IMR-90 (cell line): ENCODE results near the gene CNIH1.

Experiments
- BHLHE40 ChIP-seq: fragments of 150-350 bp; IDR thresholded peaks from 2 replicates; pipeline ENCODE4 v1.6.1; 2016; ENCODE audit warnings: mild to moderate bottlenecking, low read depth, low read length
- MXI1 ChIP-seq: IDR thresholded peaks from 2 replicates; pipeline ENCODE4 v1.6.1; 2012; ENCODE audit warnings: low read depth, mild to moderate bottlenecking, low read length, moderate library complexity, borderline replicate concordance
- POLR2A ChIP-seq: IDR thresholded peaks from 2 replicates; pipeline ENCODE4 v1.6.1; 2012; ENCODE audit warnings: mild to moderate bottlenecking, low read depth, low read length
- RAD21 ChIP-seq: IDR thresholded peaks from 2 replicates; pipeline ENCODE4 v1.6.1; 2012; ENCODE audit warnings: low read length, improper control_type of control experiment
- RFX5 ChIP-seq: IDR thresholded peaks from 2 replicates; pipeline ENCODE4 v1.8.0; 2012; ENCODE audit warnings: low read depth, mild to moderate bottlenecking, low read length, moderate library complexity
- SMC3 ChIP-seq: fragments of 150-350 bp; IDR thresholded peaks from 2 replicates; pipeline ENCODE4 v1.6.1; 2016; ENCODE audit warnings: low read depth, mild to moderate bottlenecking, antibody characterized with exemption, low read length, moderate library complexity
- TF ChIP-seq, protein P1 (sequence below): fragments of 150-350 bp; IDR thresholded peaks from 2 replicates; pipeline ENCODE4 v1.6.1; 2017; ENCODE audit warnings: mild to moderate bottlenecking, antibody characterized with exemption, low read length, low read depth
- TF ChIP-seq, protein P2 (sequence below): conservative IDR thresholded peaks from 2 replicates; pipeline ENCODE4 v1.5.1; 2012; ENCODE audit warnings: mild to moderate bottlenecking, low read depth, low read length, improper control_type of control experiment
- TF ChIP-seq, protein P3 (sequence below): fragments of 150-350 bp; IDR thresholded peaks from 2 replicates; pipeline ENCODE4 v1.6.1; 2016; ENCODE audit warnings: low read depth, mild to moderate bottlenecking, low read length, moderate library complexity, borderline replicate concordance

DNA sequence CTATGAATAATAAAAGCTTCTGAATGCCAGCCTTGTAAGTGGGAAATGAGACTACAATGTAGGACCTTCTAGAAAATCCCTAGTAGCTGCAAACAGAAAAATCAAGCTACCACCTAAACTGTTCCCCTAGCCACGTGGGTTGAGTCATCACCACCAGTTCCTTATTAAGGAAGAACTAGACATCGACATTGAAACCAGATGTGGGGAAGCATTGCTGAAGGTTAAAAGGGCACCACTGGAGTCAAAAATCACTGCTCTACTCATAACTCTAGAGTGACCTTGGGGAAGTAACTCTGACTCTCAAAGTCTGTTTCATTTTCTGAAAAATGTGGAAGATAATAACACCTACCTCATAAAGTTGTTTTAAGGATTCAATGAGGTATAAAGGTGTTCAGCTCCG, 9.4 kb upstream of the CNIH1 start:
- TF ChIP-seq, protein P1, sequence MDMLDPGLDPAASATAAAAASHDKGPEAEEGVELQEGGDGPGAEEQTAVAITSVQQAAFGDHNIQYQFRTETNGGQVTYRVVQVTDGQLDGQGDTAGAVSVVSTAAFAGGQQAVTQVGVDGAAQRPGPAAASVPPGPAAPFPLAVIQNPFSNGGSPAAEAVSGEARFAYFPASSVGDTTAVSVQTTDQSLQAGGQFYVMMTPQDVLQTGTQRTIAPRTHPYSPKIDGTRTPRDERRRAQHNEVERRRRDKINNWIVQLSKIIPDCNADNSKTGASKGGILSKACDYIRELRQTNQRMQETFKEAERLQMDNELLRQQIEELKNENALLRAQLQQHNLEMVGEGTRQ, result no peak
- TF ChIP-seq, protein P2, sequence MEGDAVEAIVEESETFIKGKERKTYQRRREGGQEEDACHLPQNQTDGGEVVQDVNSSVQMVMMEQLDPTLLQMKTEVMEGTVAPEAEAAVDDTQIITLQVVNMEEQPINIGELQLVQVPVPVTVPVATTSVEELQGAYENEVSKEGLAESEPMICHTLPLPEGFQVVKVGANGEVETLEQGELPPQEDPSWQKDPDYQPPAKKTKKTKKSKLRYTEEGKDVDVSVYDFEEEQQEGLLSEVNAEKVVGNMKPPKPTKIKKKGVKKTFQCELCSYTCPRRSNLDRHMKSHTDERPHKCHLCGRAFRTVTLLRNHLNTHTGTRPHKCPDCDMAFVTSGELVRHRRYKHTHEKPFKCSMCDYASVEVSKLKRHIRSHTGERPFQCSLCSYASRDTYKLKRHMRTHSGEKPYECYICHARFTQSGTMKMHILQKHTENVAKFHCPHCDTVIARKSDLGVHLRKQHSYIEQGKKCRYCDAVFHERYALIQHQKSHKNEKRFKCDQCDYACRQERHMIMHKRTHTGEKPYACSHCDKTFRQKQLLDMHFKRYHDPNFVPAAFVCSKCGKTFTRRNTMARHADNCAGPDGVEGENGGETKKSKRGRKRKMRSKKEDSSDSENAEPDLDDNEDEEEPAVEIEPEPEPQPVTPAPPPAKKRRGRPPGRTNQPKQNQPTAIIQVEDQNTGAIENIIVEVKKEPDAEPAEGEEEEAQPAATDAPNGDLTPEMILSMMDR, result no peak
- TF ChIP-seq, protein P3, sequence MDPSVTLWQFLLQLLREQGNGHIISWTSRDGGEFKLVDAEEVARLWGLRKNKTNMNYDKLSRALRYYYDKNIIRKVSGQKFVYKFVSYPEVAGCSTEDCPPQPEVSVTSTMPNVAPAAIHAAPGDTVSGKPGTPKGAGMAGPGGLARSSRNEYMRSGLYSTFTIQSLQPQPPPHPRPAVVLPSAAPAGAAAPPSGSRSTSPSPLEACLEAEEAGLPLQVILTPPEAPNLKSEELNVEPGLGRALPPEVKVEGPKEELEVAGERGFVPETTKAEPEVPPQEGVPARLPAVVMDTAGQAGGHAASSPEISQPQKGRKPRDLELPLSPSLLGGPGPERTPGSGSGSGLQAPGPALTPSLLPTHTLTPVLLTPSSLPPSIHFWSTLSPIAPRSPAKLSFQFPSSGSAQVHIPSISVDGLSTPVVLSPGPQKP, result no peak
- TF ChIP-seq RAD21, result no peak
- TF ChIP-seq POLR2A, result no peak
- no peak for TF ChIP-seq MXI1
- TF ChIP-seq BHLHE40, result no peak
- no peak for TF ChIP-seq SMC3
- TF ChIP-seq RFX5, result no peak
